GM18870 (cell line): ENCODE data around the gene CAMK1D.

Experiments
- ATAC-seq: cut with Tn5 transposase; IDR thresholded peaks from one replicate; pipeline ENCODE4 v1.9.1; 2021; ENCODE audit warnings: moderate library complexity; ENCODE audit not compliant: unreplicated experiment

CAMK1D gene

GRCh38 chr10:12780634-12781601 is 431.6 kb downstream of the CAMK1D start:
- ATAC-seq = no peak

GRCh38 chr10:12781976-12782375 is 432.6 kb downstream of the CAMK1D start:
- ATAC-seq = no peak

- ATAC-seq = no peak
These were observed 433.2 kb downstream of the CAMK1D start for GRCh38 chr10:12782537-12782936.

- no peak for ATAC-seq
These were observed 433.9 kb downstream of the CAMK1D start for GRCh38 chr10:12783293-12783692.

- no peak for ATAC-seq
These were observed 435.3 kb downstream of the CAMK1D start for GRCh38 chr10:12784646-12785045.

- no peak for ATAC-seq
These were observed 436.1 kb downstream of the CAMK1D start for GRCh38 chr10:12785415-12785831.

- ATAC-seq = no peak
These were observed 437.9 kb downstream of the CAMK1D start for GRCh38 chr10:12787297-12787696.

GRCh38 chr10:12788277-12788676 is 438.9 kb downstream of the CAMK1D start:
- no peak for ATAC-seq

- no peak for ATAC-seq
These were observed 440.9 kb downstream of the CAMK1D start for GRCh38 chr10:12790270-12790669.

GRCh38 chr10:12791728-12792127 is 442.4 kb downstream of the CAMK1D start:
- ATAC-seq = no peak

- ATAC-seq = no peak
These were observed 443.7 kb downstream of the CAMK1D start for GRCh38 chr10:12792889-12793556.

- no peak for ATAC-seq
These were observed 446.2 kb downstream of the CAMK1D start for GRCh38 chr10:12795315-12796110.

GRCh38 chr10:12796401-12797160 is 447.2 kb downstream of the CAMK1D start:
- ATAC-seq = no peak

- ATAC-seq = no peak
These were observed 448.3 kb downstream of the CAMK1D start for GRCh38 chr10:12797471-12798262.

GRCh38 chr10:12799144-12799543 is 449.8 kb downstream of the CAMK1D start:
- no peak for ATAC-seq

GRCh38 chr10:12799714-12800113 is 450.4 kb downstream of the CAMK1D start:
- ATAC-seq = no peak

- ATAC-seq = no peak
These were observed 451.0 kb downstream of the CAMK1D start for GRCh38 chr10:12800302-12800701.

GRCh38 chr10:12801214-12802087 is 452.1 kb downstream of the CAMK1D start:
- ATAC-seq = no peak

- ATAC-seq = no peak
These were observed 454.4 kb downstream of the CAMK1D start for GRCh38 chr10:12803776-12804175.
